Limb (tissue), 2 donors: ENCODE results near the gene EPHB2.

Experiments
- DNase-seq, 2 donors: peaks; one replicate each; pipeline ENCODE4 v3.0.0-alpha.2; 2016; ENCODE audit errors: extremely low spot score in 2 of 2

The EPHB2 gene

DNA sequence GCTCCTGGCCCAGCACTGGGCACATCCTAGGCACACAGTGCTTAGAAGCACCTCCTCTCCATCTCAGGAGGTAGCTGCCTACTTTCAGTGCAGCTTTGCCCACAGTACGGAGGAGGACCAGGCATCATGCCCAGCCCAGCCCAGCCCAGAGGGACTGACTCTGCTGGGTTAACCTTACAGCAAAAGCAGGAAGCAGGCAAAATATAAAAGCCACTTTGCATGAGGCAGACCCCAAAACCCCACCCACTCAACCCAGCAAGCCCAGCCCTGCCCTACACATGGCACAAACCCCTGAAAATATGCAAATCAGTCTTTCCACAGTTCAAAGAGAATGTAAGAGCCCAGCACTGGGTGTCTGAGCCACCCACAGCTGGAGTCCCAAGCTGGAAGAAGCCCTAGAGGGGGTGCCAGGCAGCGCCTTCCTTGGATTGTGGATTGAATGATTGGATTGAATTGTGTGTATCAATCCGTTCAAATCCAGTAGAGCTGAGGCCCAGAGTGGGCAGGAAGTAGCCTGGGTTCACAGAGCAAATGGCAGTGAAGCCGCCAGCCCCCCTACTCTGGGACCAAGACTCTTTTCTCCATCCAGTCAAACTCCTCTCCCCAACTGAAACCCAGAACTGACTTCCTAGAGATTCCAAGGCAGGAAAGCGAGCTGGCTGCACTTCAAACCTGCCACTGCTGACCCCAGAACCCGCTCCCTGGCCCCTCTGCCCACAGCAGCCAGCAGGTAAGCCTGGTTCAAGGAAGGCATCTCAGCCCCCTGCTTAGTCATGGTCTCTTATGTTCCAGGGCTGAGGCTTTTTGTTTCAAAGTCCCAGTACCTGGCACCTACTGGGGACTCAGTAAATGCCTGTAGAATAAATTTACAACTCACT is 144.3 kb downstream of the EPHB2 start:
- DNase-seq, result no peak

DNA sequence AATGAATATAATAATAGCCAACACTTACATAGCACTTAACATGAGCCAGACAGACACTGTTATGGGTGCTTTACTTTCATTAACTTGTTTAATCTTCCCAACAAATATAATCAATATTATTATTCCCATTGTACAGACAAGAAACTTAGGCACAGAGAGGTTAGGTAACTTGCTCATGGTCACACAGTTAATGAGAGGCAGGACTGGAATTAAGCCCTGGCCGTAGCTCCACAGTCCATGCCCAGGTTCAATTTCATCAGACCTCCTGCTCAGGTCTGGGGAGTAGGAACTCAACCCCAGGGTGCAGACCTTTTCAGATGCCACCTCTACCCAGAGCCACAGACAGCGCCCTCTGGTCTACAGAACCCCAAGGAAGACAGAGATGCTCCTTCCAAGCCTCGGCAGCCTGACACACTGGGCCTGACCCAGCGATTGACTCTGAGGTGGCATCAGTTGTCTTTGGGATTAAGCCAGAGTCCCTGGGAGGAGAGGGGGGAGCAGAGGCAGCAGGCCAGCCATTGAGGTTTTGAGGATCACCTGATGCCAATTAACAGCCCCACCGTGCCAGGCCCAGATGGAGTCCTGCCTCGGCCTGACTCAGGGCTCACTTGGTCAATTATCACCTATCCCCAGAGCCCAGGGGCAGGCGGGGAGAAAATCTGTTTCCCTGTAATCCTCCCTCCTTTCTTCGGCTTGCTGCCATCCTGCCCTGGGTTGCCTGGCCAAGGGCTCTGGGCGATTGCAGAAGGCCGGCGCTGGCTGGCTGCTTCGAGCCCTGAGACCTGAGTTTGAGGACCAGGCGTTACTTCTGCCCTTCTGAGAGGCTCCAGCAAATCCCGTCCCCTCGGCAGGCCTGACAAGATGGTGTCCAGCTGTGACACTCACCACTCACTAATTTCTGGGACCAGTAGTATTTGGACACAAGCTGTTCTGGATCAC is 145.3 kb downstream of the EPHB2 start:
- DNase-seq, result no peak

DNA sequence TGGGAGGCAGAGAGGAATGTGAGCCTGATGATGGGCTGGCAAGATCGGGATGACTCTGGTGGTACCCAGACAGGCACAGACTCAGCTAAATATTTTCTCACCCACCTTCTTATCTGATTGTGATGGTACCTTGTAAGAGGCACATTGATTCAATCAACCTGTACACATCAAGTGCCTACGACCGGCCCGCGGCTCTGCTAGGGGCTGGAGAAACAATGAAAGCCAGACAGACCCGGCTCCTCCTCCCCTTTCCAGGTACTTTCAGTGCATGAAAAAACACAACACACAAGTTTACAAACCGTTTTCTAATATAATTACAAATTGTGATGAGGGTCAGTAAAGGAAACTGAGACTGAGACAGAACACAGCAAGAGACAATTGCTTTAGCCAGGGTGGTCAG is 147.0 kb downstream of the EPHB2 start:
- no peak for DNase-seq

DNA sequence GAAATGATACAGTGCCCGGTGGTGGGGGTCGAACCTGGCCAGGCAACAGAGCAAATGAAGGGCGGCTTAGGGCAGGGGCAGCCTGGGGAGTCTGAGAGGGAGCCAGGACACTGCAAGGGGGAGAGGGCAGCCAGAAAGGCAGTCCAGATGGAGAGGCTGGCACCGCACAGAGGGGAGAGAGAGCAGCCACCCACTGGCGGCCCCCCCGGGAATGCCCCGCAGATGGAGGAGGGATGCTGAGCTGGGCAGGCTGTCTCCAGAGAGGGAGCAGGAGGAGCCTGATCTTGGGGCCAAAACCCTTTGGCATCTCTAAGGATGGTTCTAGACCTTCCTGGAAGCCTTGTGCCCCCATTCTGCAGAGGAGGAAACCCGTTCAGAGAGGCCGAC is 149.8 kb downstream of the EPHB2 start:
- DNase-seq, result no peak

DNA sequence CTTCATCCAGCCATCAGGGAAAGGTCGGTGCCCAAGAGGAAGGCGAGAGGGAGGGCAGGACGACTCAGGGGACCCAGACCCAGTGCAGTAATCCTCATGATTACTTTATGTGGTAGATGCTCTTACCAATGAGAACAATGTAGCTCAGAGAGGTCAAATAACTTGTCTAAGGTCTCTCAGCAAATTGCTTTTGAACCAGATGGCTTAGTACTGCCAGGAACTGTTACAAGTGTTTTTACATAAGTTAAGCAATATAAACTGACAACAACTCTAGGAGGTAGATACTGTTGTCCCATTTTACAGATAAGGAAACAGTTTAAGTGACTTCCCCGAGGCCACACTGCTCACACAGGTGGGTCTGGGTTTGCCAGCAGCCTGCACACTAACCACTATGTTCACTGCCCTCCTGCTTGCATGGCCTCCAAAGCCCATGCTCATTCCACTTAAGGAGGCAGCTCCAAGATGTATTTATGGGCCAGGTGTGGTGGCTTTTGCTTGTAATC is 150.3 kb downstream of the EPHB2 start:
- no peak for DNase-seq

DNA sequence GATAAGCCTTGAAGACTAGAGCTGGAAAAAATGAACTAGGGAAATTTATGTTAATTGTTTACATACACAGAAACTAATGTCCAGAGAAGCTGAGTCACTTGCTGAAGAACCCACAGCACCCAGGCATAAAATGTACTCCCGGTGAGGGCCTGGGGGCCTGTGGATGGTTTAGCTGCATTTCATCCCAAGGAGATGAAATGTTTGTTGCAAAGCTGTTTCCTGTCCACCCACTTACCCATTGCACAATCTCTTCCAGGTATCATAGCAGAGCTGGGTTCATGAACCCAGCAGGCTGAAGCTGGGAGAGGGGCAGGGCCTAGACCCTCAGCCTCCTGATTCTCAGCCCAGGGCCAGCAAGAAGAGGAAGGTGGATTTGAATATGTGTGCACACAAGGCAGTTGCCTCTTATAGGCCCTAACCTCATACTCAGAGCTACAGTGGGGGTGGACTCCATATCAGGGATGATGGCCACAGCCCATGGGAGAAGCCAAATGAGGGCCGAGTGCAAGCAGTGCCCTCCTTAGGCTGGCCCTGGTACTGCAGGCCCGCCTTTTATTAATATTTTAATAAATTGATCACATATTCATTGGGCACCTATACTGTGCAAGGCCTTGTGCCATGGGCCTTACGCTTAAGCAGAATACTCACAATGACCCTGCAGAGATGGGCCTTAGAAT is 151.3 kb downstream of the EPHB2 start:
- peak in 1 of 2 donors; percentile 57 for DNase-seq

DNA sequence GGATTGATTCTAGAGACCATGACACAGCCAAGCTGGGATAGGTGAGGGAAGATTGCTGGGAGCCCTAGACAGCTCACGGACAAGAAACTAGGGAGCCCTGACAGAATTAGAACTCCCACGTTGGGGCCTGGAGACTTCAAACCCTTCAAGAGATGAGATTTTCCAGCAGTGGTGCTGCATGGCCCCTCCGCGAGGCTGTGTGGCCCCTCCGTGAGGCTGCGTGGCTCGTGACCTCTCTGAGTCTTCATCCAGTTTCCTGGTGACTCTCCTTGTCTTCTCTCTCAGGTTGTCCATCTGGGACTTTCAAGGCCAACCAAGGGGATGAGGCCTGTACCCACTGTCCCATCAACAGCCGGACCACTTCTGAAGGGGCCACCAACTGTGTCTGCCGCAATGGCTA is 152.1 kb downstream of the EPHB2 start:
- DNase-seq, result no peak

DNA sequence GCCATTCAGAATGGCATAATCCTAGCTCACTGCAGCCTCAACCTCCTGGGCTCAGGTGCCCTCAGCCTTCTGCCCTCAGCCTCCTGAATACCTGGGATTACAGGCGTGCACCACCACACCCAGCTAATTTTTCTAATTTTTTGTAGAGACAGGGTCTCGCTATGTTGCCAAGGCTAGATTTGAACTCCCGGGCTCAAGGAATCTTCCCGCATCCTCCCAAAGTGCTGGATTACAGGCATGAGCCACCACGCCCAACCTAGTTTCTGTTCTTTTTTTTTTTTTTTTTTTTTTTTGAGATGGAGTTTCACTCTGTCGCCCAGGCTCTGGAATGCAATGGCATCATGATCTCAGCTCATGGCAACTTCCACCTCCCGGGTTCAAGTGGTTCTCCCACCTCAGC is 153.1 kb downstream of the EPHB2 start:
- DNase-seq, result no peak

DNA sequence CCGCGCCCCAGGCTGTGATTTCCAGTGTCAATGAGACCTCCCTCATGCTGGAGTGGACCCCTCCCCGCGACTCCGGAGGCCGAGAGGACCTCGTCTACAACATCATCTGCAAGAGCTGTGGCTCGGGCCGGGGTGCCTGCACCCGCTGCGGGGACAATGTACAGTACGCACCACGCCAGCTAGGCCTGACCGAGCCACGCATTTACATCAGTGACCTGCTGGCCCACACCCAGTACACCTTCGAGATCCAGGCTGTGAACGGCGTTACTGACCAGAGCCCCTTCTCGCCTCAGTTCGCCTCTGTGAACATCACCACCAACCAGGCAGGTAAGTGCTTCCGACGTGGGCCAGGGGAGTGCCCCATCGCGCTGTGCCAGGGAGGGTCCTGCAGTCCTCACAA is 154.2 kb downstream of the EPHB2 start:
- DNase-seq, result no peak

DNA sequence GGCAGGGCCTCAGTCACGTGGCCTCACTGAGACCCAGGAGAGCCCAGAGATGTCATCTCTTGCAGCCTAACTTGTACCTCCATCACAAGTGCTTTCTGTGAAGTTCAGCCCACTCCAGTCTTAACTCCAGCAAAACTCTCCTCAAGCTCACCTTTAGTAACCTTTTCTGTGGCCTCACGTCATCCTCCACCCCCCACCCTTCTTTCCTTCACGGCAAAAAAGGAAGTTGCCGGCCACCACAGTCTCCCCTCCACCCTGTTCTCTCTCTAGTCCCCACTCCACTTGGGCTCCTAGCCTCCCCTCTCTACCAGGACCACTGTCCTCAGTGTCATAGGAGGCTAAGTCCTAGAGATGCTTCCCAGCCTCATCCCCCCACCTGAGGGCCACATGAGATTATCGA is 155.1 kb downstream of the EPHB2 start:
- DNase-seq, result no peak

DNA sequence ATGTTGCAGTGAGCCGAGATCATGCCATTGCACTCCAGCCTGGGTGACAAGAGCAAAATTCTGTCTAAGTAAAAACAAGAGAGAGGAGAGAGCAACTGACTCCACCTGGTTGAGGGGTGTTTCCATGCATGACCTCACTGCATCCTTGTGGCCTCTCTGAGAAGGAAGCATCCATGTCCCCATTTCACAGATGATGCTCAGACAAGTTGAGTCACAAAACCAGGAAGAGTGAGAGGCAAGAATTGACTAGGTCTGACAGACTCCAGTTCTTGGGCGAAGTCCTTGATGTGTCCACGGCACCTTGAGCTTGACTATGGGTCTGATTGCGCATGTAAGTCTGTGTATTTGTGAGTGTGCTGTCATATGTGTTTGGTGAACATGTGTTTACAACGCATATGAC is 156.2 kb downstream of the EPHB2 start:
- DNase-seq, result no peak

DNA sequence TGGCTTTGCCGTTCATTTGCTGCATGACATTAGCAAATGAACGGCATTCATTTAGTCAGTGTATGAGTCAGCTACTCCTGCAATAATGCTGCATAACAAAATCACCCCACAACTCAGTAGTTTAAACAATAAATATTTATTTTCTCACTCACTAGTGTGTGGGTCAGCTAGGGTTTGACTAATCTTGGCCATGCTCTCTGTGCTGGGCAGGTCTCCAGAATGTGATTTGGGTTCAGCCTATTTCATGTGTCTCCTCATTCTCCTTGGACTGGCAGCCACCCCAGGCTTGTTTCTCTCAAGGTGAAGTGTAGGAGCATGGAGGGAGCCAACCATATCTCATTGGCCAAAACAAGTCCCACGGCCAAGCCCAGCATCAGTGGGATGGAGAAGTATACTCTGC is 157.7 kb downstream of the EPHB2 start:
- no peak for DNase-seq

DNA sequence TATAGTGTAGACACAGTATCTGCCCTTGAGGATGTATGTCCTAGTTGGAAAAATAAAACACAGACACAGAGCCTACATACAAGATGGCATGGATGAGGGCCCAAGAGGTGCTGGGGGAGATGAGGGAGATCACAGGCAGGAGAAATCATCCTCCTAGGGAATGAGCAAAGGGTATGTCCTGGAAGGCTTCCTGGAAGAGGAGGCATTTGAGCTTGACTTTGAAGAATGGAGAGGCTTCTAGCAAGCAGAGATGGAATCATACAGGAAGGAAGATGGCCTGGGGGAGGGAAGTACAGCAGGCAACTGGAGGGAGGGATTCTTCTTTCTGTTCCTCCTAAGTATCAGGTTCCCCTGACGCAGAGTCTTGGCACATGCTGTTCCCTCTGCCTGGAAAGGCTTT is 158.7 kb downstream of the EPHB2 start:
- no peak for DNase-seq

DNA sequence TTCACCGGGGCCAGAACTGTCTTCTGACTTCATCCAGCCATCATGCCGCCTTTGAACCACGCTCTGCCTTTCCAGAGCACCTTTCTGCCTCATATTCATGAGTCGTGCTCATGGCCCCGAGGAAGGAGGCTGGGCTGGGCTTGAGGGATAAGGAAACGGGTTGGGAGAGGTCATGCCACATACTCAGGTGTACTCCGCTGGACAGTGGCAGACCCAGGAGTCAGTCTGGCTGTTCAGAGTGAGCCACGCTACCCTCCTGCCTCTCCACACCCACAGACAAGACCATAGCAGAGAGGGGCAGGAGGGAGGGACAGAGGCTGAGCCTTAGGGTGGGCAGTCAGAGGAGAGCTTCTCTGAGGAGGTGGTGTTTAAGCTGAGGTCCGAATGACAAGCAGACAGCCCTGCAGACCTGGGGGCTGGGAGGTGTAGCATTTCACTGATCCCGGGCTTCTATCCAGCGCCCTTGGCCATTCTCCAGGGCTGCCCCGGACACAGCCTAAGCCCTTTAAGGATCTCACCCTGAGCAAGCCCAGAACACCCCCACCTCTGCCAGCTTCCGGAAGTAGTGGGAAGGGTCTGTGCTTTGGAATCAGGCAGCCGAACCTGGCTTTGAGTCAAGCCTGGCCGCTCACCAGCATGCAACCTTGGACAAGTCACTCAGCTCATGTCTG is 159.7 kb downstream of the EPHB2 start:
- no peak for DNase-seq

DNA sequence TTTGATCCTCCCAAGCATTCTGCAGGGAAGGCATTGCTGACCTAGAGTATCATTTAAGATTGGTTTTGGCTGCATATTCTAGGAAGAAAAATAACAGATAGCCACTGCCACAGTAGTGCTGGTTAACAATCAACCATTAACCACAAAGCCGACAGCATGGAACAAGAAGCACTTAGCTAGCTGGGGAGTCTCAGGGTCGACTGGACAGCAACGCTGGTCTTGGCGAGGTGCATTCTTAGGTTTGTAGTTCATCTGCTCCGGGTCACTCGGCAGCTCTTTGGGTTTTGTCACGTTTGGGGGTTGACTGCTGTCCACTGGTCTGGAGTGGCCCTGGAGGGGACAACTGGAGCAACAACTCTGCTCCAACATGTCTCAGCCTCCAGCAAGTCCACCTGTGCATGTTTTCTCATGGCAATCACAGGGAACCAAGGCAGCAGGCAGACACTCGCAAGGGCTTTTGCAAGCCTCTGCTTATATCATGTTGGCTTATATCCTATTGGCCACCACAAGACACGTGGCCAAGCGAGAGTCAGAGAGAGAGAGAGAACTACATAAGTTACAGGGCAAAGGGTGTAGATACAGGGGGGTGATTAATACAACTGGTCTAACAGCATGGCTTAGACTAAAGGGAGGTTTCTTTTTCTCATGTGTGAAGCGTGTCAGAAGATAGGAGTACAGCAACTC is 162.5 kb downstream of the EPHB2 start:
- no peak for DNase-seq

DNA sequence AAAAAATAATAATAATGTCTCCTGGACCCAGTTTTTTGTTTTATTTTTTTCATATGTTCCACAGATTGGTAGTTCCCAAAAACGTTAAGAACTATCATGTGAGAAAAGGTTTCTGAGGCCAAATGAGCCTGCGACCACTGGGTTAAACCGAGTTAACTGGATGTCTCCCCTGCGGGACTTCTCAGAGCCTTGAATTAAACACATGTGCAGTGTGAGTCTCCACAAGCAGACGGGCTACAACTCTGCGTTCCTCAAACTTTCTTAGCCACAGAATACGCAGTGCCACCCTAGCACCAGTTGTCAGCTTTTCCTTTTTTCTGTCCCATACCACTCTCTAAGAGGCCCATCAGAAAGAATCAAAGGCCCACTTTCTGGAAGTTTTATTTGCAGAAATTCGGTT is 164.1 kb downstream of the EPHB2 start:
- DNase-seq, result no peak

DNA sequence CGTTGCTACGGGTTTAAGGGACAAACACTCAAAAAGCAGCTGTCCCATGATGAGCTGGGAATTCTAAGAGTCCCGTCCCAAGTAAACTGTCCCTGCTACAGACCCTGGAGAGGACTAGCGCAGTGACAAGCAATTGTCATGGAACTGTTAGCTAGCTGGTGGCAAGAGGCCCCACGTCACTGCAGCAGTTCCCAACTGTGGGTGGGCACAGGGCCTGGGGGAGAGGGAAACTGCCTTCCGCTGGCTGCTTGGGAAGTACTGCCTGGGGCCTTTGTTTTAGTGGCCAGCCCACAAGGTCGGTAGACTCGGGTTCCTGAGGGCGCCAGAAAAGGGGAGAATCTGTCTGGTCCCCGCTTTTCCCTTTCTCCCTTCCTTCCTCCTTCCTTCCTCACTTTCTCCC is 164.6 kb downstream of the EPHB2 start:
- no peak for DNase-seq

DNA sequence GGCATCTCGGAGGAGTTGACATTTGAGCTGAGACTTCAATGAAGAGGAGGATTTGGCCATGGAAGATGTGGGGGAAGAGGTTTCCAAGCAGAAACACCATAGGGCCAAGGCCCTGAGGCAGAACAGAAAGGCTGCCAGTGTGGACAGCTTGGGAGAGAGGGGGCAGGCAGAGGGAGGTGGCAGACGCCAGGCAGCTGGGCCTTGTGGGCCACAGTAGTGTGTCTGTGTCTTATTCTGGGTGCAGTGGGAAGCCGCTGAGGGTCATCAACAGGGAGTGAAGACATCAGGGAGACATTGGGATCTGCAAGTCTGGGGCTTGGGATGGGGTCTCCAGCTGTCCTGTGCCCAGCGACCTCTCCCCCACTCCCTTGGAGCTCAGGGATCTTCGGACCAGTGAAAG is 165.2 kb downstream of the EPHB2 start:
- DNase-seq, result no peak

DNA sequence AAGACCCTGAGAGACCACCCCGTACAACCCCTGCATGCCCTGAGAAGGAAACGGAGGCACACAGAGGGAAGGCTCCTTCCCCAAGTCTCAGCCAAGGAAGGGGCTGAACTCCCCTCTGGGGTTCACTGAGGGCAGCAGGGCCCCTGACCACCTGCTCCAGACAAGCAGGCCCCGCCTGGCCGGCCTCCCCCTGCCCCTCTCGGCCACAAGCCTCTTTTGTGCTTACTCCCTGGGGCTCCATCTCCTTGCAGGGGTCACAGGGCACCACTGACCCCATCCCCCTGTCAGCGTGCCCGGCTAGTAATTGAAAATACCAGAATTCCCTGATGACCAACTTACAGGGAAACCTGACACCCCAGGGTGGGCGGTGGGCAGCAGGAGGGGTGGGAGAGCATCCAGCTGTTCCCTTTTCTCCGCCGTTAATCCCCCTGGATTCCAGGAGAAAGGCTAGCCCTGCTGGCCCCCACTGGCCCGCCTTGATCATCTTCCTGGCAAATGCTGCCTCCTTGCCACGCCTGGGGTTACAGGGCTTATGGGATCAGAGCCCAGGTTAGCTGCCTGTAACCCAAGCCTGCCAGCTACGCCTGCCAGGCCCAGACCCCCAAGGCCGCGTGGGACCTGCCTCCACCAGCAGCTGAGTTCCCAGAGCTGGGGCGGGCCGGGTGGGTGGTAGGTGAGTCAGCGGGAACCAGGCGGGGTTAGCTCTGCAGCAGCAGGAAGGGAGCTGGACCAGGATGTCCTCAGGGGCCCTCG is 165.9 kb downstream of the EPHB2 start:
- peak; percentile 13 to 71 for DNase-seq
